Measurements from ENCODE around the gene RAB3A.
"Not testable (repeated sequence)": the region's sequence is repeated elsewhere in the genome, so short reads cannot be mapped to it uniquely, and the experiment has no call there.

Gene RAB3A

GRCh38 chr19:18218600-18218999 lies 14.8 kb upstream of the RAB3A start:
- TF ChIP-seq CTCF (IDR thresholded peaks at IDR 0.05; ENCODE audit: control insufficient read depth, insufficient read depth, low read depth, low read length, missing control alignments), result no peak
- no peak for DNase-seq (ENCODE audit: low read depth)
- no peak overlapping the region for H3K4me3 ChIP-seq (ENCODE audit: control insufficient read depth, low read depth, low read length)

DNA sequence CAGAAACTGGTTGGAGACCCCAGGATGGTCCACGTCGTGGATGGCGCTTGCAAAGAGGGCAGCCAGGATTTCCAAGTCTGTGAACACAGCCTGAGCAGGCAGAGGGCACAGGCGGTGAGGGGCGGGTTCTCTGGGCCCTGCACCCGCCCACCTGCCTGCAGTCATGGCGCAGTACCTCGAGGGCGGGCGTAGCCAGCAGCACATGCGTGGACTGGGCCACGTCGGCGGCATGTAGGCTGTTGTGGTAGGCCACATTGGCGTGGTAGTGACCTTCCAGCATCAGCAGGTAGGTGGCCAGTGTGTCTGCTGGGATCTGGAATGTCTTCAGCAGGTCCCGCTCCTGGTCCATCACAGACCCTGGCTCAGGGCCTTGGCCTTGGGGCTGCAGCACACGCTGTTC lies 14.3 kb upstream of the RAB3A start:
- H3K4me3 ChIP-seq (ENCODE audit: control insufficient read depth, low read depth, low read length), result no peak overlapping the region
- DNase-seq (ENCODE audit: low read depth), result no peak
- TF ChIP-seq CTCF (IDR thresholded peaks at IDR 0.05; ENCODE audit: control insufficient read depth, insufficient read depth, low read depth, low read length, missing control alignments), result no peak

- no peak overlapping the region for H3K4me3 ChIP-seq (ENCODE audit: control insufficient read depth, low read depth, low read length)
- no peak for TF ChIP-seq CTCF (IDR thresholded peaks at IDR 0.05; ENCODE audit: control insufficient read depth, insufficient read depth, low read depth, low read length, missing control alignments)
- DNase-seq (ENCODE audit: low read depth), result no peak
These were observed 12.9 kb upstream of the RAB3A start for GRCh38 chr19:18216789-18217188.

DNA sequence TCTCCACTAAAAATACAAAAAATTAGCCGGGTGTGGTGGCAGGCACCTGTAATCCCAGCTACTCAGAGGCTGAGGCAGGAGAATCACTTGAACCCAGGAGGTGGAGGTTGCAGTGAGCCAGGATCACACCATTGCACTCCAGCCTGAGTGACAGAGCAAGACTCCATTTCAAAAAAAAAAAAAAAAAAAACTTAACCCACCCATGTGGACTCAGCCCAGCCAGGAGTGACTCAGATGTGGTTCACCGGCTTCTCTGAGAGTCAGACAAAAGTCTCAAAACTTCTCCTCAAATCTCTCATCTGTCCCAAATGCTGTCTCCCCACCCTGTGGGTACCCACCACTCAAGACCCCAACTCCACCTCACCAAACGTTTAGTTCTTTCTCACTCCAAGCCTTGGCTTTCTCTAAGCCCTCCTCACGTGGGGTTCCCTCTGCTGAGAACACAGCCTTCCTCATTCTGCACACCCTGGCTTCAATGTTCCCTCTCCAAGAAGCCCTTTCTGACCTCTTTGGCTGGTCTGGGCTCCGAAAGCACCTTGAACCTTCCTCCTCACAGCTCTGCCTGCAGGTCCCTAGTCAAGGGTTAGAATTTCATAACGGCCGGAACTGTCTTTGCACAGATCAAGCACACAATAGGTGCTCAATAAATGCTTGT lies 11.1 kb upstream of the RAB3A start:
- H3K4me3 ChIP-seq (ENCODE audit: control insufficient read depth, low read depth, low read length), result no peak overlapping the region
- no peak for DNase-seq (ENCODE audit: low read depth)
- TF ChIP-seq CTCF (IDR thresholded peaks at IDR 0.05; ENCODE audit: control insufficient read depth, insufficient read depth, low read depth, low read length, missing control alignments), result no peak

- TF ChIP-seq CTCF (IDR thresholded peaks at IDR 0.05; ENCODE audit: control insufficient read depth, insufficient read depth, low read depth, low read length, missing control alignments), result no peak
- no peak for DNase-seq (ENCODE audit: low read depth)
- no peak overlapping the region for H3K4me3 ChIP-seq (ENCODE audit: control insufficient read depth, low read depth, low read length)
These were observed 7.8 kb upstream of the RAB3A start for GRCh38 chr19:18211683-18212082.

DNA sequence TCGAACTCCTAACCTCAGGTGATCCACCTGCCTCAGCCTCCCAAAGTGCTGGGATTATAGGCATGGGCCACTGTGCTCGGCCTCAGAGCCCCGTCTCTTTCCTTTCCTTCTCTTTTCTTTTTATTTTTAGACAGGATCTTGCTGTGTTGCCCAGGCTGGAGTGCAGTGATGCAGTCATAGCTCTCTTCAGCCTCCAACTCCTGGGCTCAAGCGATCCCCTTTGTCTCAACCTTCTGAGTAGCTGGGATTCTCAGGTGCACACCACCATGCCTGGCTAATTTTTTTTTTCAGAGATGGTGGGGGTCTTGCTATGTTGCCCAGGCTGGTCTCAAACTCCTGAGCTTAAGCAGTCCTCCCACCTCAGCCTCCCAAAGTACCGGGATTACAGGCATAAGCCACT lies 6.1 kb upstream of the RAB3A start:
- DNase-seq (ENCODE audit: low read depth), result not testable (repeated sequence)

DNA sequence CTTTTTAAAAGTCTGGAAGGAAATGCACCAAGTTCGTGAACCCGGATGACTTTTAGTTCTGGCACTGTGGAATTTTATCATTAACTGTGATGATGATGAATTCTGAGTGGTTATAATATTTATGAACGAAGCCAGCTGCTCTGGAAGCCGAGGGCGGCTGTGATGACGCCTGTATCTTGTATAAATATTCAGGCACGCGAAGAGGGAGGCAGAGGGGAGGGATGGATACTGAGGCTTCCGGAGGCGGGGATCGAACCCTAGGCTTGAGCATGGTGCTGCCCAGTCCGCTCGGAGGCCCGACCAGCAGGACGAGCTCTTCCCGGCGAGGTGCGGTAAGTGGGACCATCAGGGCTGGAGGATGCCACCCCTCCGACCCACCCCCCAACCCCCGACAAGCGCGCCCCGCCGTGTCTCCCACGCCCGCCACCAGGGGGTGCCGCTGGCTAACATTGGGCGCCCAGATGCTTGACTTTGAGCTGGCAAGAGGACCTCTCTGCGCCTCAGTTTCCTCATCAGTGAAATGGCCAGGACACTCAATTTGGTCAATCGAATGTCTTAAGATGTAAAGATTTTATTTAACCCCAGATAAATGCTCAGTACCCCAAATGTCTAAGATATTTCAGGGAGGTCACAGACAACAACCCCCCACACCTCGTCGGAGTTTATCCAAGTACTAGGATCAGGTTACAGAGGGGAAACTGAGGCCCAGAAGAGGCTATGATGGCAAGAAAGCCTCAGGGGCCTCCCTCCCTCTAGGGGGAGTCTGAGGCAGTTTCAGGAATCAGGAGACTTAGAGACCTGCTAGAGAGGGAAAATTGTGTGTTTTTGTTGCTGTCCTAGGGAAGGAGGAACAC lies 4.5 kb upstream of the RAB3A start:
- peak; percentile 64 for DNase-seq (ENCODE audit: low read depth)
- TF ChIP-seq CTCF (IDR thresholded peaks at IDR 0.05; ENCODE audit: control insufficient read depth, insufficient read depth, low read depth, low read length, missing control alignments), result peak; percentile 61
- H3K4me3 ChIP-seq (ENCODE audit: control insufficient read depth, low read depth, low read length), result peak overlapping the region; percentile 26

More for the DNA sequence above, 6.1 kb upstream of the RAB3A start:
- not testable (repeated sequence) for H3K4me3 ChIP-seq (ENCODE audit: control insufficient read depth, low read depth, low read length)
